ENCODE data around the gene DOCK9. TPM values are rescaled to one million over a fixed set of nuclear protein-coding genes. Genes with fewer than 3 reads are reported as not detected.
A peak's percentile ranks its signal among the peaks of the same experiment; 100 is the strongest.

The DOCK9 gene
- total and polyA plus RNA-seq, 2 experiments from 2014 or later = 16.4 to 38.9 TPM

GRCh38 chr13:98987275-98987674 lies 9.4 kb upstream of the DOCK9 start:
- Histone ChIP-seq H3K27me3 (no peaks in the 10 kb centered on the region), H3K79me2 (no peaks in the 10 kb centered on the region), H3K4me3 (no peak overlapping the region), H3K27ac (no peak overlapping the region), H3K4me2 (no peak overlapping the region), H4K20me1 (ENCODE audit: insufficient read depth, poor library complexity, severe bottlenecking) (no peaks in the 10 kb centered on the region), H3K4me1 (ENCODE audit: insufficient read depth) (peaks cover 18% of the 10 kb centered on the region), H3K9me3 (ENCODE audit: low read depth) (no peaks in the 10 kb centered on the region), H3K36me3 (replicated peaks; ENCODE audit: insufficient read depth, low read depth) (no peaks in the 10 kb centered on the region), H2AFZ (no peak overlapping the region), H3K9me2 (replicated peaks; ENCODE audit: insufficient read depth) (no peaks in the 10 kb centered on the region)
- 76% methylated on average over 6 of the region's 6 CpGs for WGBS (ENCODE audit: low lambda C conversion rate, missing lambda C conversion rate)
- TF ChIP-seq EZH2phosphoT487 (IDR thresholded peaks at IDR 0.05; ENCODE audit: low read depth, severe bottlenecking, unreplicated experiment) = no peak
- no peak for TF ChIP-seq CTCF (IDR thresholded peaks at IDR 0.05; ENCODE audit: poor library complexity)
- TF ChIP-seq EZH2 (IDR thresholded peaks at IDR 0.05; ENCODE audit: borderline replicate concordance) = no peak
- no peak for DNase-seq (ENCODE audit: low spot score)

DNA sequence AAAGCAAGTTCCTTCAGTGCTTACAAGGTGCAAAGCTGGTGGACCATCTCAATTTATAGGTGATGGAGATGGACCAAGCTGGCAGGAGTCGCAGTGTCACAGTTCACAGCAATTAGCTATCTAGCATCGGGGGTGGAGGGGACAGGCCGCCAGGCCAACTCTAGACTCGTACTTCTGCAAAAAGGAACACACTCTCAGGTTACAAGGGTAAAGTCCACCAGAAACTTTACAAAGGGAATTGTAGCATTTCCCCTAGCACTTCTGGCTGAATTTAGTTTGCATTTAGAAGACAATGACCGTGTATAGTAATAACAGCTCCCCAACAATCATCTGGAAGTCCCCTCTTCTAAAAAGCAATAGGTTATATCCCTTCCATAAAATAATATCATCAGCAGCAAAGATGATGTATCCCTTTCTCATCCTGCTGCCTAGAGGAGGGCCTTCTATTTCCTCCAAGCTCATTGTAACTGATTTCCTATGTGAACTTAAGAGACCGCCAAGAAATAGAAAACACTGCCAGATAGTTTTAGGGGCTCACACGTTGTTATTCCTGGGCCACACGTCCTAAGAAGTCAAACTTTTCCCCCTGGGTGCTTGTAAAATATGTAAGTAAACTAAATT lies 8.5 kb upstream of the DOCK9 start:
- Histone ChIP-seq H3K4me3 (no peak overlapping the region), H3K9me3 (ENCODE audit: low read depth) (no peaks in the 10 kb centered on the region), H3K36me3 (replicated peaks; ENCODE audit: insufficient read depth, low read depth) (no peaks in the 10 kb centered on the region), H3K27ac (peak overlapping the region; percentile 13), H3K79me2 (no peaks in the 10 kb centered on the region), H4K20me1 (ENCODE audit: insufficient read depth, poor library complexity, severe bottlenecking) (no peaks in the 10 kb centered on the region), H3K9me2 (replicated peaks; ENCODE audit: insufficient read depth) (no peaks in the 10 kb centered on the region), H2AFZ (no peak overlapping the region), H3K4me1 (ENCODE audit: insufficient read depth) (peaks cover 18% of the 10 kb centered on the region), H3K4me2 (peak overlapping the region; percentile 12), H3K27me3 (no peaks in the 10 kb centered on the region)
- WGBS (ENCODE audit: low lambda C conversion rate, missing lambda C conversion rate) = 60% methylated on average over 8 of the region's 8 CpGs
- peak; percentile 25 for DNase-seq (ENCODE audit: low spot score)
- TF ChIP-seq EZH2 (IDR thresholded peaks at IDR 0.05; ENCODE audit: borderline replicate concordance) (no peak), CTCF (IDR thresholded peaks at IDR 0.05; ENCODE audit: poor library complexity) (no peak), EZH2phosphoT487 (IDR thresholded peaks at IDR 0.05; ENCODE audit: low read depth, severe bottlenecking, unreplicated experiment) (no peak)

GRCh38 chr13:98985591-98985990 lies 7.7 kb upstream of the DOCK9 start:
- TF ChIP-seq EZH2phosphoT487 (IDR thresholded peaks at IDR 0.05; ENCODE audit: low read depth, severe bottlenecking, unreplicated experiment) (no peak), EZH2 (IDR thresholded peaks at IDR 0.05; ENCODE audit: borderline replicate concordance) (no peak), CTCF (IDR thresholded peaks at IDR 0.05; ENCODE audit: poor library complexity) (no peak)
- H3K4me3 ChIP-seq = no peak overlapping the region
- H3K27me3 ChIP-seq = no peaks in the 10 kb centered on the region
- H3K4me1 ChIP-seq (ENCODE audit: insufficient read depth) = peaks cover 18% of the 10 kb centered on the region
- H3K27ac ChIP-seq = no peak overlapping the region
- H2AFZ ChIP-seq = no peak overlapping the region
- no peaks in the 10 kb centered on the region for H3K9me3 ChIP-seq (ENCODE audit: low read depth)
- no peaks in the 10 kb centered on the region for H3K36me3 ChIP-seq (replicated peaks; ENCODE audit: insufficient read depth, low read depth)
- no peak overlapping the region for H3K4me2 ChIP-seq
- no peaks in the 10 kb centered on the region for H4K20me1 ChIP-seq (ENCODE audit: insufficient read depth, poor library complexity, severe bottlenecking)
- H3K79me2 ChIP-seq = no peaks in the 10 kb centered on the region
- WGBS (ENCODE audit: low lambda C conversion rate, missing lambda C conversion rate) = 78% methylated on average over 6 of the region's 6 CpGs
- DNase-seq (ENCODE audit: low spot score) = no peak
- no peaks in the 10 kb centered on the region for H3K9me2 ChIP-seq (replicated peaks; ENCODE audit: insufficient read depth)

All from hepatocyte (in vitro differentiated cells).